Type B pancreatic cell (in vitro differentiated cells): ENCODE measurements around the gene HSD17B8. TPM values are rescaled to one million over a fixed set of nuclear protein-coding genes. Genes with fewer than 3 reads are reported as not detected.

Experiments used
- DNase-seq: peaks from one replicate; pipeline ENCODE4 v3.0.0; 2021; ENCODE audit warnings: mixed read lengths; ENCODE audit not compliant: unreplicated experiment; ENCODE audit errors: extremely low spot score
- H3K27ac Mint-ChIP-seq: 2 replicates; pipeline ENCODE4 v1.8.0; 2021; ENCODE audit warnings: mild to moderate bottlenecking, mixed read lengths
- H3K27me3 Mint-ChIP-seq: 2 replicates; pipeline ENCODE4 v1.8.0; 2021; ENCODE audit warnings: mixed read lengths
- H3K36me3 Mint-ChIP-seq: 2 replicates; pipeline ENCODE4 v1.8.0; 2021; ENCODE audit warnings: mixed read lengths
- H3K4me1 Mint-ChIP-seq: one replicate; pipeline ENCODE4 v1.8.0; 2021; ENCODE audit warnings: mixed read lengths; ENCODE audit not compliant: unreplicated experiment
- H3K4me3 Mint-ChIP-seq: 2 replicates; pipeline ENCODE4 v1.8.0; 2021; ENCODE audit warnings: mild to moderate bottlenecking, mixed read lengths
- H3K9me3 Mint-ChIP-seq: 2 replicates; pipeline ENCODE4 v1.8.0; 2021; ENCODE audit warnings: mixed read lengths
- total RNA-seq: library from RNA; stranded (reverse); gene quantifications from 2 replicates; pipeline ENCODE4 v1.2.1, GENCODE V29; 2021; ENCODE audit warnings: low replicate concordance
- TF ChIP-seq, protein P1 (sequence below): fragments of 200-600 bp; sonication (generic); conservative IDR thresholded peaks from 2 replicates; pipeline ENCODE4 v1.5.0; 2021; ENCODE audit warnings: antibody characterized with exemption, mild to moderate bottlenecking

HSD17B8 gene
- total RNA-seq, 1 donor from 2014 or later: 15.7 TPM

- TF ChIP-seq, protein P1, sequence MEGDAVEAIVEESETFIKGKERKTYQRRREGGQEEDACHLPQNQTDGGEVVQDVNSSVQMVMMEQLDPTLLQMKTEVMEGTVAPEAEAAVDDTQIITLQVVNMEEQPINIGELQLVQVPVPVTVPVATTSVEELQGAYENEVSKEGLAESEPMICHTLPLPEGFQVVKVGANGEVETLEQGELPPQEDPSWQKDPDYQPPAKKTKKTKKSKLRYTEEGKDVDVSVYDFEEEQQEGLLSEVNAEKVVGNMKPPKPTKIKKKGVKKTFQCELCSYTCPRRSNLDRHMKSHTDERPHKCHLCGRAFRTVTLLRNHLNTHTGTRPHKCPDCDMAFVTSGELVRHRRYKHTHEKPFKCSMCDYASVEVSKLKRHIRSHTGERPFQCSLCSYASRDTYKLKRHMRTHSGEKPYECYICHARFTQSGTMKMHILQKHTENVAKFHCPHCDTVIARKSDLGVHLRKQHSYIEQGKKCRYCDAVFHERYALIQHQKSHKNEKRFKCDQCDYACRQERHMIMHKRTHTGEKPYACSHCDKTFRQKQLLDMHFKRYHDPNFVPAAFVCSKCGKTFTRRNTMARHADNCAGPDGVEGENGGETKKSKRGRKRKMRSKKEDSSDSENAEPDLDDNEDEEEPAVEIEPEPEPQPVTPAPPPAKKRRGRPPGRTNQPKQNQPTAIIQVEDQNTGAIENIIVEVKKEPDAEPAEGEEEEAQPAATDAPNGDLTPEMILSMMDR: no peak
- no peaks in the 10 kb centered on the region for H3K27me3 Mint-ChIP-seq
- peaks cover 27% of the 10 kb centered on the region for H3K36me3 Mint-ChIP-seq
- H3K4me3 Mint-ChIP-seq: peak overlapping the region; percentile 100
- no peaks in the 10 kb centered on the region for H3K9me3 Mint-ChIP-seq
- DNase-seq: no peak
- H3K4me1 Mint-ChIP-seq: peaks cover 61% of the 10 kb centered on the region
- peak overlapping the region; percentile 99 for H3K27ac Mint-ChIP-seq
Measured at GRCh38 chr6:33203443-33204164, 851 bp upstream of the HSD17B8 start.

- Mint-ChIP-seq H3K9me3 (no peaks in the 10 kb centered on the region), H3K4me3 (peak overlapping the region; percentile 100), H3K4me1 (peaks cover 61% of the 10 kb centered on the region), H3K36me3 (peaks cover 27% of the 10 kb centered on the region), H3K27me3 (no peaks in the 10 kb centered on the region), H3K27ac (peak overlapping the region; percentile 99)
- DNase-seq: no peak
- TF ChIP-seq, protein P1: no peak
Measured at GRCh38 chr6:33204165-33204414, 365 bp upstream of the HSD17B8 start.

DNA sequence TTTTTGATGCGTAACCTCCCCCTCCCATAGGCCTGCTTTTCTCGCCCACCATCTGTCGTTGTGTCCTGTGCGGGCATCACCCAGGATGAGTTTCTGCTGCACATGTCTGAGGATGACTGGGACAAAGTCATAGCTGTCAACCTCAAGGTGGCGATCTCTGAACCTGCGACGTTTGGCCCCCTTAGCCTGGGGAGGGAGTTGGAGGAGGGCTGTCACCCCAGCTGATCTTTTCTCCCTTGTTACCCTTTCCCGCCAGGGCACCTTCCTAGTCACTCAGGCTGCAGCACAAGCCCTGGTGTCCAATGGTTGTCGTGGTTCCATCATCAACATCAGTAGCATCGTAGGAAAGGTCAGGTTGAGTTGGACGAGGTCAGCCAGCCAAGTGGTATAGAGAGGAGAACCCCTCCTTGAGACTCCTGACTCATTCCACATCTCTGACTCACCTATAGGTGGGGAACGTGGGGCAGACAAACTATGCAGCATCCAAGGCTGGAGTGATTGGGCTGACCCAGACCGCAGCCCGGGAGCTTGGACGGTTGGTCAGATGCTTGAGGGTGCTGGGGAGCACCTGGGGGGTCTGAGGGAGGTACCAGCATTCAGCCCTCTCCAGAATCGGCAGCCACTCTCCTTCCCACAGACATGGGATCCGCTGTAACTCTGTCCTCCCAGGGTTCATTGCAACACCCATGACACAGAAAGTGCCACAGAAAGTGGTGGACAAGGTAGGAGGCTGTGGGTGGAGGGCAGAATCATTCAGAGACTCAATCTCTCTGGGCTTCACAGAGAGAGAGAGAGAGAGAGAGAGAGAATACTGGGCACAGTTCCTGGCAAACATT, 954 bp downstream of the HSD17B8 start:
- Mint-ChIP-seq H3K27me3 (no peaks in the 10 kb centered on the region), H3K4me3 (peak overlapping the region; percentile 100), H3K9me3 (no peaks in the 10 kb centered on the region), H3K36me3 (peaks cover 32% of the 10 kb centered on the region), H3K27ac (peak overlapping the region; percentile 99), H3K4me1 (peaks cover 64% of the 10 kb centered on the region)
- DNase-seq: no peak
- TF ChIP-seq, protein P1: no peak

- peaks cover 62% of the 10 kb centered on the region for H3K4me1 Mint-ChIP-seq
- H3K36me3 Mint-ChIP-seq: peaks cover 30% of the 10 kb centered on the region
- H3K27ac Mint-ChIP-seq: peak overlapping the region; percentile 99
- TF ChIP-seq, protein P1: no peak
- no peaks in the 10 kb centered on the region for H3K27me3 Mint-ChIP-seq
- peak overlapping the region; percentile 100 for H3K4me3 Mint-ChIP-seq
- DNase-seq: no peak
- H3K9me3 Mint-ChIP-seq: no peaks in the 10 kb centered on the region
Measured at GRCh38 chr6:33206027-33206863, 1.8 kb downstream of the HSD17B8 start.

- H3K36me3 Mint-ChIP-seq: peaks cover 26% of the 10 kb centered on the region
- no peaks in the 10 kb centered on the region for H3K27me3 Mint-ChIP-seq
- peaks cover 57% of the 10 kb centered on the region for H3K4me1 Mint-ChIP-seq
- TF ChIP-seq, protein P1: no peak
- peak overlapping the region; percentile 100 for H3K4me3 Mint-ChIP-seq
- DNase-seq: no peak
- H3K27ac Mint-ChIP-seq: peak overlapping the region; percentile 99
- no peaks in the 10 kb centered on the region for H3K9me3 Mint-ChIP-seq
Measured at GRCh38 chr6:33206864-33207551, 2.6 kb downstream of the HSD17B8 start.
